Esophagus muscularis mucosa (tissue), 4 donors: ENCODE data around the gene DLX4. TPM values are rescaled to one million over a fixed set of nuclear protein-coding genes. Genes with fewer than 3 reads are reported as not detected.

ENCODE experiments used
- DNase-seq: peaks from one replicate; pipeline ENCODE4 v3.0.0-alpha.2; 2017; ENCODE audit errors: extremely low spot score
- H3K27ac ChIP-seq, 4 donors: fragments of 200-600 bp; sonication (generic); replicated peaks in 1 of 4; 1 replicate in 3 of 4; 2 replicates in 1 of 4; pipeline ENCODE4 v1.5.1; 2016 to 2019; ENCODE audit warnings: mild to moderate bottlenecking in 1 of 4
- H3K27me3 ChIP-seq, 4 donors: fragments of 200-600 bp; sonication (generic); one replicate each; pipeline versions ENCODE4 v1.5.1 to v1.6.0; 2016 to 2019
- H3K36me3 ChIP-seq, 4 donors: fragments of 200-600 bp; sonication (generic); one replicate each; pipeline ENCODE4 v1.5.1; 2016 to 2019
- H3K4me1 ChIP-seq, 4 donors: fragments of 200-600 bp; sonication (generic); one replicate each; pipeline ENCODE4 v1.5.1; 2016 to 2019
- H3K4me3 ChIP-seq, 4 donors: fragments of 200-600 bp; sonication (generic); 1 replicate in 2 of 4; 2 replicates in 2 of 4; pipeline ENCODE4 v1.5.1; 2016 to 2019; ENCODE audit warnings: mild to moderate bottlenecking in 4 of 4, moderate library complexity in 1 of 4
- H3K9me3 ChIP-seq, 4 donors: fragments of 200-600 bp; sonication (generic); 1 replicate in 3 of 4; 2 replicates in 1 of 4; pipeline ENCODE4 v1.5.1; 2016 to 2019
- CTCF ChIP-seq, 3 experiments: fragments of 200-600 bp in 2 of 3; fragments of 450-650 bp in 1 of 3; sonication (generic) in 2 of 3; IDR thresholded peaks; one replicate each; pipeline ENCODE4 v1.5.1; 2017 to 2019; ENCODE audit warnings: antibody characterized with exemption in 3 of 3, mild to moderate bottlenecking in 2 of 3, moderate library complexity in 1 of 3
- EP300 ChIP-seq: sonication (generic); formaldehyde crosslinking; IDR thresholded peaks from one replicate; pipeline ENCODE4 v1.6.1; 2017; ENCODE audit warnings: antibody characterized with exemption
- POLR2A ChIP-seq: fragments of 450-650 bp; IDR thresholded peaks from one replicate; pipeline ENCODE4 v1.6.1; 2017; ENCODE audit warnings: antibody characterized with exemption, moderate library complexity, mild to moderate bottlenecking, low read depth
- POLR2AphosphoS5 ChIP-seq, 2 donors: sonication (generic); formaldehyde crosslinking; IDR thresholded peaks; one replicate each; pipeline ENCODE4 v1.6.1; 2017; ENCODE audit warnings: antibody characterized with exemption in 2 of 2
- WGBS: methylation state at CpG from one replicate; pipeline ENCODE4 v1.1.5; 2018; 5-methylcytosine and 5-hydroxymethylcytosine counted together
- intact Hi-C: fragments of 100-400 bp; cut with DNase I; formaldehyde crosslinking; loops from one replicate; pipeline ENCODE4 v1.15.1; 2023
- total RNA-seq, 4 donors: library from RNA; depleted of rRNA; stranded (reverse); fragments of >200 nt; gene quantifications; one replicate each; pipeline versions ENCODE4 v1.1.0 to v1.2.1, GENCODE V29; 2016

DLX4 gene
- total RNA-seq, 4 donors from 2014 or later = not detected

- Histone ChIP-seq H3K27ac (no peak overlapping the region), H3K27me3 (peaks cover 25 to 100% (median 97%) of the 10 kb centered on the region in 4 donors), H3K9me3 (no peaks in the 10 kb centered on the region), H3K4me1 (peaks cover 42 to 60% (median 53%) of the 10 kb centered on the region in 4 donors), H3K36me3 (no peaks in the 10 kb centered on the region), H3K4me3 (no peak overlapping the region)
- no peak for TF ChIP-seq EP300
- WGBS = 14% methylated on average over 2 of the region's 3 CpGs
- intact Hi-C loops = no loop called here
- no peak for DNase-seq
These were observed 1.8 kb upstream of the DLX4 start for GRCh38 chr17:49967205-49967604.

GRCh38 chr17:49967621-49968404 is 1.2 kb upstream of the DLX4 start:
- no peaks in the 10 kb centered on the region for H3K36me3 ChIP-seq
- no peak for DNase-seq
- H3K27me3 ChIP-seq = peaks cover 29 to 100% (median 97%) of the 10 kb centered on the region in 4 donors
- 24% methylated on average over 10 of the region's 10 CpGs for WGBS
- H3K27ac ChIP-seq = no peak overlapping the region
- no peaks in the 10 kb centered on the region for H3K9me3 ChIP-seq
- TF ChIP-seq CTCF (IDR thresholded peaks at IDR 0.05) (no peak), POLR2AphosphoS5 (IDR thresholded peaks at IDR 0.05) (no peak), POLR2A (no peak), EP300 (no peak)
- H3K4me3 ChIP-seq = peak overlapping the region; percentile 46 to 63 (median 50)
- intact Hi-C loops = no loop called here
- H3K4me1 ChIP-seq = peaks cover 48 to 66% (median 59%) of the 10 kb centered on the region in 4 donors

- Histone ChIP-seq H3K27ac (no peak overlapping the region), H3K27me3 (peaks cover 32 to 100% (median 95%) of the 10 kb centered on the region in 4 donors), H3K9me3 (no peaks in the 10 kb centered on the region), H3K36me3 (no peaks in the 10 kb centered on the region), H3K4me1 (peaks cover 47 to 63% (median 60%) of the 10 kb centered on the region in 4 donors), H3K4me3 (peak overlapping the region; percentile 46 to 63 (median 50))
- TF ChIP-seq CTCF (IDR thresholded peaks at IDR 0.05) = no peak
- TF ChIP-seq EP300 = no peak
- no peak for TF ChIP-seq POLR2A
- TF ChIP-seq POLR2AphosphoS5 (IDR thresholded peaks at IDR 0.05) = no peak
- DNase-seq = no peak
- intact Hi-C loops = no loop called here
- under 1% methylated on average over 23 of the region's 64 CpGs for WGBS
These were observed 421 bp upstream of the DLX4 start for GRCh38 chr17:49968405-49969133.

- TF ChIP-seq EP300 (no peak), CTCF (IDR thresholded peaks at IDR 0.05) (no peak), POLR2A (no peak), POLR2AphosphoS5 (IDR thresholded peaks at IDR 0.05) (no peak)
- DNase-seq = no peak
- no peaks in the 10 kb centered on the region for H3K36me3 ChIP-seq
- H3K4me1 ChIP-seq = peaks cover 34 to 50% (median 47%) of the 10 kb centered on the region in 4 donors
- peak overlapping the region; percentile 46 to 63 (median 50) for H3K4me3 ChIP-seq
- no peaks in the 10 kb centered on the region for H3K9me3 ChIP-seq
- WGBS = 9% methylated on average over 18 of the region's 18 CpGs
- no peak overlapping the region for H3K27ac ChIP-seq
- intact Hi-C loops = no loop called here
- H3K27me3 ChIP-seq = peaks cover 32 to 100% (median 84%) of the 10 kb centered on the region in 4 donors
These were observed 902 bp downstream of the DLX4 start for GRCh38 chr17:49969795-49970389.

GRCh38 chr17:49970498-49970897 is 1.5 kb downstream of the DLX4 start:
- Histone ChIP-seq H3K27ac (no peak overlapping the region), H3K9me3 (no peaks in the 10 kb centered on the region), H3K4me3 (no peak overlapping the region), H3K4me1 (peaks cover 32 to 44% (median 41%) of the 10 kb centered on the region in 4 donors), H3K27me3 (peaks cover 32 to 100% (median 78%) of the 10 kb centered on the region in 4 donors), H3K36me3 (no peaks in the 10 kb centered on the region)
- no peak for DNase-seq
- no CpG with 5 or more reads among the region's 3 CpGs for WGBS
- TF ChIP-seq POLR2AphosphoS5 (IDR thresholded peaks at IDR 0.05) = no peak
- no peak for TF ChIP-seq EP300
- no peak for TF ChIP-seq POLR2A
- TF ChIP-seq CTCF (IDR thresholded peaks at IDR 0.05) = no peak
- intact Hi-C loops = no loop called here
